ENCODE data around the gene PDE4C. TPM values are rescaled to one million over a fixed set of nuclear protein-coding genes. Genes with fewer than 3 reads are reported as not detected.
A peak's percentile ranks its signal among the peaks of the same experiment; 100 is the strongest.

PDE4C gene
- total RNA-seq, 4 donors from 2014 or later: 1.7 to 3.3 TPM; not detected in 2

DNA sequence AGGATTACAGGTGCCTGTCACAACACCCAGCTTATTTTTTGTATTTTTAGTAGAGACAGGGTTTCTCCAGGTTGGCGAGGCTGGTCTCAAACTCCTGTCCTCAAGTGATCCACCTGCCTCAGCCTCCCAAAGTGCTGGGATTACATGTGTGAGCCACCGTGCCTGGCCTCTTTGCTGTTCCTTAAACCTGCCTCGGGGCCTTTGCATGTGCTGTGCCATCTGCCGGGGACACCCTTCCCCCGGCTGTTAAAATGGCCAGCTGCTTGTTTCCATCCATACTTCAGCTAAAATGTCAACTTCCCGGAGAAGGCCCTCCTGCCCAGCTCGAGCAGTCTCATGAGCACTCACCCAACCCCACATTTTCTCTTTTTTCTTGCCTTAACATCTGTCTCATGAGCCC lies 19.1 kb upstream of the PDE4C start:
- no peak for DNase-seq
- Histone ChIP-seq H3K4me1 (no peaks in the 10 kb centered on the region), H3K9me3 (no peaks in the 10 kb centered on the region), H3K27me3 (no peaks in the 10 kb centered on the region), H3K36me3 (no peaks in the 10 kb centered on the region), H3K4me3 (no peak overlapping the region), H3K27ac (no peak overlapping the region)
- no peak for TF ChIP-seq POLR2A (IDR thresholded peaks at IDR 0.05)
- TF ChIP-seq, protein P1, sequence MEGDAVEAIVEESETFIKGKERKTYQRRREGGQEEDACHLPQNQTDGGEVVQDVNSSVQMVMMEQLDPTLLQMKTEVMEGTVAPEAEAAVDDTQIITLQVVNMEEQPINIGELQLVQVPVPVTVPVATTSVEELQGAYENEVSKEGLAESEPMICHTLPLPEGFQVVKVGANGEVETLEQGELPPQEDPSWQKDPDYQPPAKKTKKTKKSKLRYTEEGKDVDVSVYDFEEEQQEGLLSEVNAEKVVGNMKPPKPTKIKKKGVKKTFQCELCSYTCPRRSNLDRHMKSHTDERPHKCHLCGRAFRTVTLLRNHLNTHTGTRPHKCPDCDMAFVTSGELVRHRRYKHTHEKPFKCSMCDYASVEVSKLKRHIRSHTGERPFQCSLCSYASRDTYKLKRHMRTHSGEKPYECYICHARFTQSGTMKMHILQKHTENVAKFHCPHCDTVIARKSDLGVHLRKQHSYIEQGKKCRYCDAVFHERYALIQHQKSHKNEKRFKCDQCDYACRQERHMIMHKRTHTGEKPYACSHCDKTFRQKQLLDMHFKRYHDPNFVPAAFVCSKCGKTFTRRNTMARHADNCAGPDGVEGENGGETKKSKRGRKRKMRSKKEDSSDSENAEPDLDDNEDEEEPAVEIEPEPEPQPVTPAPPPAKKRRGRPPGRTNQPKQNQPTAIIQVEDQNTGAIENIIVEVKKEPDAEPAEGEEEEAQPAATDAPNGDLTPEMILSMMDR (IDR thresholded peaks at IDR 0.05): no peak
- intact Hi-C loops (cut with DNase I; ENCODE audit: low total_unique reads): loop anchor here (10.0 kb wide), 1 partner anchor 130 kb away; no protein-coding TSS in a partner anchor

DNA sequence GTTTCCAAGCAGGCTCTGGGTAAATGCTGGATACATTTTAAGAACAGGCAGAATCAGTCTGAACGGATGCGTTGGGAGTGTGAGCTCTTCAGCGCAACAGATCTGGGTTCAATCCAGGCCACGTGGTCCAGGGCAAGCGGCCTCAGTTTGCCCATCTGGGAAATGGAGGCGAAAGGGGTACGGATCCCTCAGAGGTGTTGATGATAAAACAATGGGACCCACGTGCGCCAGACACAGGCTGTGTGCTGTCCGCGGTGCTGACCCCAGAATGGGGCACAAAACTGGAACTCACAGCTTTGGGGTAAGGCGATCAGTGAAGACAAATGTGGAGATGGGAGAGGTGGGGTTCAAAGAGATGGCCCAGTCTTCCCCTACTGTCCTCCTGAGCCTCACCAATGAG lies 13.1 kb upstream of the PDE4C start:
- H3K27me3 ChIP-seq: no peaks in the 10 kb centered on the region
- H3K4me3 ChIP-seq: no peak overlapping the region
- no peaks in the 10 kb centered on the region for H3K4me1 ChIP-seq
- no peak for TF ChIP-seq POLR2A (IDR thresholded peaks at IDR 0.05)
- TF ChIP-seq, protein P1 (IDR thresholded peaks at IDR 0.05): no peak
- no peak overlapping the region for H3K27ac ChIP-seq
- H3K9me3 ChIP-seq: no peaks in the 10 kb centered on the region
- DNase-seq: no peak
- H3K36me3 ChIP-seq: no peaks in the 10 kb centered on the region
- intact Hi-C loops (cut with DNase I; ENCODE audit: low total_unique reads): no loop called here

DNA sequence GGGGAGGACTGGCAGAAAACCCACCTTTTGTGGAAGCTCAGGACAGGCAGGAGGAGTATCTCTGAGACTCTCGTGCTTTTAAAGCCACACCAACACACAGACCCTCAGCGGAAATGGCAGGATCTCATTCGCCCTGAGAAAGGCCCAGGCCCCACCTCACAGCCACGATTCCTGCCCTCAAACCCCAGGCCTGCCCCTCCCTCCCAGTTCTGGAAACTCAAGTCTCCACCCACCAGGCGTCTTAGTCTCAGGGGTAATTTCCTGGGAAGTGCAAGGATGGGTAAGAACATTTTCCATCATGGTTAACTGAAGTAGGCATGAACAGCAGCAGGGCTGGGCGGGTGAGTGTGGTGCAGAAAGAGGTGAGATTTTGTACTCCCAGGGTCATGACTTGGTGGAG lies 8.0 kb upstream of the PDE4C start:
- no peak overlapping the region for H3K4me3 ChIP-seq
- no peak for TF ChIP-seq POLR2A (IDR thresholded peaks at IDR 0.05)
- TF ChIP-seq, protein P1 (IDR thresholded peaks at IDR 0.05): no peak
- peaks cover 0 to 11% of the 10 kb centered on the region in 2 donors for H3K9me3 ChIP-seq
- intact Hi-C loops (cut with DNase I; ENCODE audit: low total_unique reads): no loop called here
- H3K36me3 ChIP-seq: no peaks in the 10 kb centered on the region
- H3K4me1 ChIP-seq: no peaks in the 10 kb centered on the region
- no peak for DNase-seq
- no peak overlapping the region for H3K27ac ChIP-seq
- H3K27me3 ChIP-seq: peaks cover 12 to 16% of the 10 kb centered on the region in 2 donors

DNA sequence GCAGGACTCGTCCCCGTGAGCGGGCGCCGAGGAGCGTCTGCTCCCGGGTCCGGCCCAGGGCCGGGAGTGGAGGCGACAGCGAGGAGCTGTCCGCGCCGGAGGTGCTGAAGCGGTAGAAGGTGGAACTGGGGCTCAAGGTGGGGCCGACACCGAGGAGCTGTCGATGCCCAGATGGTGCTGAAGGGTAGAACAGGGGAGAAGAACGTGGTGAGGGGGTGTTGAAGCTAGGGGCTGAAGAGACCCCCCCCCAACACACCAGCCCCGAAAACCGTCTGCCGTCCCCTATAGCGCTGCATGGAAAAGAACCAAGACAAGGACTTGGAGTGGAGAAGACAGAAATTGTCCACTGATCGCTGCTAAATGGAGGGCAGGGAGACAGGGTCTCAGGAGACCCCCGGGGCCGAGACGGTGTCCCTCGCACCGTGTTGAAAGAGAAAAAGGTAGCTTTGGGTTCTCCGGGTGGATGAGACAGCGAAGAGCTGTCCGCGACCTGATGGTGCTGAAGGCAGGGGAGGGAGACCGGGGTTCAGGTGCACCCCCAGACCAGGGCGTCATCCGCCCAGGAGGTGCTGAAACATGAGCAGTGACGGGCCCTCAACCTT lies 7.1 kb upstream of the PDE4C start:
- no peaks in the 10 kb centered on the region for H3K4me1 ChIP-seq
- peaks cover 12 to 16% of the 10 kb centered on the region in 2 donors for H3K27me3 ChIP-seq
- H3K27ac ChIP-seq: no peak overlapping the region
- TF ChIP-seq, protein P1 (IDR thresholded peaks at IDR 0.05): no peak
- no peak for TF ChIP-seq POLR2A (IDR thresholded peaks at IDR 0.05)
- H3K4me3 ChIP-seq: no peak overlapping the region
- intact Hi-C loops (cut with DNase I; ENCODE audit: low total_unique reads): no loop called here
- H3K36me3 ChIP-seq: no peaks in the 10 kb centered on the region
- peak in 1 of 2 donors; percentile 31 for DNase-seq
- peaks cover 0 to 11% of the 10 kb centered on the region in 2 donors for H3K9me3 ChIP-seq

DNA sequence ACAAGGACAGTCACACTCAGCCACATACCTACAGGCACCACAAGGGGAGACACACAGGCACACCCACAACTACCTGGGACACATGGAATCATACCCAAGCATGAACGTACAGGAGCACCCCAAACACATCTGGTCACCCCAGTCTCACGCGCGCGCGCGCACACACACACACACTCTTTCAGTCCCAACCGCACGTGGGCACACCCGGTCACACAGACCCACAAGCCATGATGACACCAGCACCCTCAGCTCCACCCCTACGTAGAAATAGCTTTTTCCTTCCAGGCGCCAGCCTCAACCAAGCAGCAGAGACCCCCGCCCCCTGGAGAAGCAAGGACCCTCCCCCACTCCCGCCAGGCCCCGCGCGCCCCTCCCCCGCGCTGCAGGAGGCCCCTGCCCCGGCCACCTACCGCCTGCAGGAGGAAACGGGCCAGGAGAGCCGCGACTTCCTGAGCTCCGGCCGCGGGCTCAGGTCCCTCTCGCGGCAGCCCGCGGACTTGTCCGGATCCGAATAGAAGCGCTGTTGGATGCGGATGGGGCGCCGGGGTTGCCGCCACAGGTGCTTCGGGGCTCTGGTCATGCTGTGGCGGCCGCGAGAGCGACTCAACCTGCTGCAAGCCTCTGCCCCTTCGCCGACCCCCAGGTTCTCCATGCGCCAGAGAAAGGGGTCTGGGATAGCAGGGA lies 6.4 kb upstream of the PDE4C start:
- H3K4me1 ChIP-seq: no peaks in the 10 kb centered on the region
- no peak for DNase-seq
- peaks cover 12 to 16% of the 10 kb centered on the region in 2 donors for H3K27me3 ChIP-seq
- no peak overlapping the region for H3K4me3 ChIP-seq
- H3K36me3 ChIP-seq: no peaks in the 10 kb centered on the region
- no peak overlapping the region for H3K27ac ChIP-seq
- TF ChIP-seq, protein P1 (IDR thresholded peaks at IDR 0.05): no peak
- no peak for TF ChIP-seq POLR2A (IDR thresholded peaks at IDR 0.05)
- intact Hi-C loops (cut with DNase I; ENCODE audit: low total_unique reads): no loop called here
- H3K9me3 ChIP-seq: peaks cover 0 to 11% of the 10 kb centered on the region in 2 donors

All from uterus (tissue), 4 donors.